Measurements from ENCODE around the gene EPHB4.
"Not testable (repeated sequence)": the region's sequence is repeated elsewhere in the genome, so short reads cannot be mapped to it uniquely, and the experiment has no call there.

The EPHB4 gene

GRCh38 chr7:100822236-100823139, 4.8 kb downstream of the EPHB4 start:
- no peak for DNase-seq (ENCODE audit: low read depth)

GRCh38 chr7:100819586-100819985, 7.7 kb downstream of the EPHB4 start:
- no peak for DNase-seq (ENCODE audit: low read depth)

GRCh38 chr7:100818825-100819224, 8.5 kb downstream of the EPHB4 start:
- DNase-seq (ENCODE audit: low read depth): no peak

- no peak for DNase-seq (ENCODE audit: low read depth)
Measured at GRCh38 chr7:100818366-100818765, 9.0 kb downstream of the EPHB4 start.

GRCh38 chr7:100817097-100817496, 10.2 kb downstream of the EPHB4 start:
- no peak for DNase-seq (ENCODE audit: low read depth)

- DNase-seq (ENCODE audit: low read depth): not testable (repeated sequence)
Measured at GRCh38 chr7:100816515-100816914, 10.8 kb downstream of the EPHB4 start.

GRCh38 chr7:100812729-100813128, 14.6 kb downstream of the EPHB4 start:
- DNase-seq (ENCODE audit: low read depth): no peak

GRCh38 chr7:100811480-100811879, 15.8 kb downstream of the EPHB4 start:
- no peak for DNase-seq (ENCODE audit: low read depth)

GRCh38 chr7:100808354-100808875, 18.9 kb downstream of the EPHB4 start:
- DNase-seq (ENCODE audit: low read depth): no peak

- DNase-seq (ENCODE audit: low read depth): not testable (repeated sequence)
Measured at GRCh38 chr7:100806883-100807282, 20.4 kb downstream of the EPHB4 start.

- DNase-seq (ENCODE audit: low read depth): no peak
Measured at GRCh38 chr7:100806276-100806675, 21.0 kb downstream of the EPHB4 start.

- DNase-seq (ENCODE audit: low read depth): no peak
Measured at GRCh38 chr7:100804681-100805431, 22.5 kb downstream of the EPHB4 start.

GRCh38 chr7:100803398-100804161, 23.7 kb downstream of the EPHB4 start:
- no peak for DNase-seq (ENCODE audit: low read depth)

- DNase-seq (ENCODE audit: low read depth): no peak
Measured at GRCh38 chr7:100802951-100803350, 24.4 kb downstream of the EPHB4 start.

GRCh38 chr7:100801833-100802568, 25.3 kb downstream of the EPHB4 start:
- DNase-seq (ENCODE audit: low read depth): no peak

GRCh38 chr7:100799037-100799896, 28.1 kb downstream of the EPHB4 start:
- DNase-seq (ENCODE audit: low read depth): peak; percentile 31

GRCh38 chr7:100794741-100795140, 32.6 kb downstream of the EPHB4 start:
- no peak for DNase-seq (ENCODE audit: low read depth)

- no peak for DNase-seq (ENCODE audit: low read depth)
Measured at GRCh38 chr7:100793806-100794660, 33.3 kb downstream of the EPHB4 start.

- no peak for DNase-seq (ENCODE audit: low read depth)
Measured at GRCh38 chr7:100791881-100792666, 35.2 kb downstream of the EPHB4 start.

All from stimulated activated CD4-positive, alpha-beta T cell treated with anti-CD3 and anti-CD28 coated beads, Interleukin-2, amount 100 ng/mL, for 4 hours (primary cell).